PC-9 (cell line): ENCODE data around the gene C16orf82. TPM values are rescaled to one million over a fixed set of nuclear protein-coding genes. Genes with fewer than 3 reads are reported as not detected.

Experiments
- BruUV-seq: library from RNA; stranded (reverse); fragments of 400-500 nt; replicated peaks from 2 replicates; lab custom pipeline; 2021; lab: Mats Ljungman, UMichigan
- CTCF ChIA-PET: fragments of 300-600 bp; sonication (Branson Sonifier 250); formaldehyde crosslinking; loops from one replicate; lab custom pipeline; 2022; ENCODE audit warnings: antibody characterized with exemption; lab: Charles Lee
- POLR2A ChIA-PET: fragments of 300-600 bp; sonication (Branson Sonifier 250); formaldehyde crosslinking; loops from one replicate; lab custom pipeline; 2022; ENCODE audit warnings: antibody characterized with exemption; ENCODE audit not compliant: unreplicated experiment; lab: Charles Lee
- DNase-seq, 2 experiments: peaks; one replicate each; pipeline versions ENCODE4 v3.0.0 to v3.0.0-alpha.2; 2015 to 2022; ENCODE audit warnings: mixed read lengths in 1 of 2
- H2AFZ ChIP-seq: fragments of 200-600 bp; sonication (generic); 2 replicates; pipeline ENCODE4 v1.8.1; 2017; ENCODE audit warnings: antibody characterized with exemption
- H3F3A ChIP-seq: fragments of 200-600 bp; sonication (generic); 2 replicates; pipeline ENCODE4 v1.8.1; 2017; ENCODE audit warnings: antibody characterized with exemption, mild to moderate bottlenecking, low read depth; ENCODE audit not compliant: insufficient read depth
- H3K27ac ChIP-seq: fragments of 200-600 bp; sonication (generic); 2 replicates; pipeline ENCODE4 v1.6.1; 2016; ENCODE audit warnings: mixed run types
- H3K27me3 ChIP-seq: fragments of 200-600 bp; sonication (generic); 2 replicates; pipeline ENCODE4 v1.6.1; 2016; ENCODE audit warnings: low read depth, mixed run types; ENCODE audit not compliant: insufficient read depth
- H3K36me3 ChIP-seq: fragments of 200-600 bp; sonication (generic); 2 replicates; pipeline ENCODE4 v1.6.1; 2016; ENCODE audit warnings: low read depth, mixed run types
- H3K4me1 ChIP-seq: fragments of 200-600 bp; sonication (generic); replicated peaks from 2 replicates; pipeline ENCODE4 v1.6.1; 2016; ENCODE audit warnings: mixed run types; ENCODE audit not compliant: insufficient read depth
- H3K4me2 ChIP-seq: fragments of 200-600 bp; sonication (generic); 2 replicates; pipeline ENCODE4 v1.6.1; 2017; ENCODE audit warnings: mixed run types
- H3K4me3 ChIP-seq: fragments of 200-600 bp; sonication (generic); 2 replicates; pipeline ENCODE4 v1.6.1; 2016; ENCODE audit warnings: mixed run types
- H3K79me2 ChIP-seq: fragments of 200-600 bp; sonication (generic); 2 replicates; pipeline ENCODE4 v1.6.1; 2017; ENCODE audit warnings: low read depth, mixed run types
- H3K9me2 ChIP-seq: fragments of 200-600 bp; sonication (generic); 2 replicates; pipeline ENCODE4 v1.8.1; 2017; ENCODE audit warnings: mild to moderate bottlenecking; ENCODE audit not compliant: insufficient read depth
- H3K9me3 ChIP-seq: fragments of 200-600 bp; sonication (generic); 2 replicates; pipeline ENCODE4 v1.8.1; 2016; ENCODE audit warnings: low read depth; ENCODE audit not compliant: insufficient read depth
- H4K20me1 ChIP-seq: fragments of 200-600 bp; sonication (generic); 2 replicates; pipeline ENCODE4 v1.8.1; 2017; ENCODE audit not compliant: insufficient read depth
- EZH2 ChIP-seq: fragments of 200-600 bp; sonication (generic); IDR thresholded peaks from 2 replicates; pipeline ENCODE4 v1.8.0; 2017; ENCODE audit warnings: antibody characterized with exemption, low read depth
- intact Hi-C: fragments of 100-400 bp; cut with micrococcal nuclease; formaldehyde crosslinking; loops from one replicate; pipeline ENCODE4 v1.10.0; 2022; ENCODE audit not compliant: unreplicated experiment
- total RNA-seq: library from RNA; stranded (reverse); gene quantifications from 2 replicates; pipeline ENCODE4 v1.2.3, GENCODE V29; 2021
- TF ChIP-seq, protein P1 (sequence below): fragments of 200-600 bp; sonication (generic); conservative IDR thresholded peaks from 2 replicates; pipeline ENCODE4 v1.6.1; 2017; ENCODE audit warnings: mixed run types, antibody characterized with exemption, mild to moderate bottlenecking, moderate library complexity

The C16orf82 gene
- total RNA-seq, 1 experiment from 2014 or later = not detected

DNA sequence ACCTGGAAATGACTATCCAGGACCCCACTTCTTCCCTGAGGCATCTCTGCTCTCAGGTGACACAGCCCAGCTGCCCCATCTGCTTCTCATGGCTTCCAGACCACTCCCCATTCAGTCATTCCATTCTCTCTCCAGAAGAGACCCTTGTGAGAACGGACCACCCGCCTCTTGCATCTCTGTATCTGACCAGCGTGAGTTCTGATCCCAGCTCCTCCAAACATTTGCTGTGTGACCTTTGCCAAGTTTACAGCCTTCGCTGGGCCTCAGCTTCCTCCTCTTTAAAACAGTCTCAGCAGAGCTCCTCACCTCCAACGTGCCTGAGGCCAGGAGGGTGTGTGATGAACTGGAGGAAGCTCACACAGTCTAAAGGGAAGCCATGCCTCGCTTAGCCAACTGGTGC, 39.6 kb downstream of the C16orf82 start:
- Histone ChIP-seq H3K79me2 (no peaks in the 10 kb centered on the region), H3K36me3 (no peaks in the 10 kb centered on the region), H3K9me2 (no peaks in the 10 kb centered on the region), H2AFZ (no peak overlapping the region), H4K20me1 (no peaks in the 10 kb centered on the region), H3F3A (no peaks in the 10 kb centered on the region), H3K9me3 (no peaks in the 10 kb centered on the region), H3K4me1 (no peaks in the 10 kb centered on the region), H3K4me3 (no peak overlapping the region), H3K27ac (no peak overlapping the region), H3K27me3 (peaks cover 48% of the 10 kb centered on the region), H3K4me2 (no peak overlapping the region)
- TF ChIP-seq EZH2 = no peak
- TF ChIP-seq, protein P1, sequence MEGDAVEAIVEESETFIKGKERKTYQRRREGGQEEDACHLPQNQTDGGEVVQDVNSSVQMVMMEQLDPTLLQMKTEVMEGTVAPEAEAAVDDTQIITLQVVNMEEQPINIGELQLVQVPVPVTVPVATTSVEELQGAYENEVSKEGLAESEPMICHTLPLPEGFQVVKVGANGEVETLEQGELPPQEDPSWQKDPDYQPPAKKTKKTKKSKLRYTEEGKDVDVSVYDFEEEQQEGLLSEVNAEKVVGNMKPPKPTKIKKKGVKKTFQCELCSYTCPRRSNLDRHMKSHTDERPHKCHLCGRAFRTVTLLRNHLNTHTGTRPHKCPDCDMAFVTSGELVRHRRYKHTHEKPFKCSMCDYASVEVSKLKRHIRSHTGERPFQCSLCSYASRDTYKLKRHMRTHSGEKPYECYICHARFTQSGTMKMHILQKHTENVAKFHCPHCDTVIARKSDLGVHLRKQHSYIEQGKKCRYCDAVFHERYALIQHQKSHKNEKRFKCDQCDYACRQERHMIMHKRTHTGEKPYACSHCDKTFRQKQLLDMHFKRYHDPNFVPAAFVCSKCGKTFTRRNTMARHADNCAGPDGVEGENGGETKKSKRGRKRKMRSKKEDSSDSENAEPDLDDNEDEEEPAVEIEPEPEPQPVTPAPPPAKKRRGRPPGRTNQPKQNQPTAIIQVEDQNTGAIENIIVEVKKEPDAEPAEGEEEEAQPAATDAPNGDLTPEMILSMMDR = no peak
- intact Hi-C loops = no loop called here
- POLR2A ChIA-PET = no interaction called here
- no TSS peak for BruUV-seq
- CTCF ChIA-PET = no interaction called here
- DNase-seq = no peak

DNA sequence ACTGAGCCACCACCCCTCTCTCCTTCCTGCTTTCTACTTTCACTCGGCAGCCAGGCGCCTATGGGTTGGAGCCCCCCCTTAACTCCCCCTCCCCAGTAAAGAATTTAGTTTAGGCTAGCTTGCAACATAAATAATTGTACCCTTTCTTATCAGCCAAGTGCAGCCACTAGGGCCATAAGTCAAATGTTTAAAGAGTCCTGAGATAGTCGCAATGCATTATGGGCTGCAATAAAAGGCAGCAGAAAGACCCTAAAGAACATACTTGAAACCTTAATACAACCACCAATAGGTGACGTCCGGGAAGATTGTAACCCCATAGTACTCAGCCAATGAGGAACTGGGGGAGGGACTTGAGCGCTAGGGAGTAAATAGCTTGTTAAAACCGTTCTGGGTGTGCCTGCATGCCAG, 40.5 kb downstream of the C16orf82 start:
- Histone ChIP-seq H3K4me1 (no peaks in the 10 kb centered on the region), H3K79me2 (no peaks in the 10 kb centered on the region), H3K36me3 (no peaks in the 10 kb centered on the region), H3K4me2 (no peak overlapping the region), H3K9me3 (no peaks in the 10 kb centered on the region), H3K27me3 (peaks cover 56% of the 10 kb centered on the region), H4K20me1 (no peaks in the 10 kb centered on the region), H3K4me3 (no peak overlapping the region), H3F3A (no peaks in the 10 kb centered on the region), H3K27ac (no peak overlapping the region), H2AFZ (no peak overlapping the region), H3K9me2 (no peaks in the 10 kb centered on the region)
- no TSS peak for BruUV-seq
- TF ChIP-seq, protein P1 = no peak
- TF ChIP-seq EZH2 = no peak
- ChIA-PET CTCF (no interaction called here), POLR2A (no interaction called here)
- DNase-seq = no peak
- intact Hi-C loops = no loop called here

DNA sequence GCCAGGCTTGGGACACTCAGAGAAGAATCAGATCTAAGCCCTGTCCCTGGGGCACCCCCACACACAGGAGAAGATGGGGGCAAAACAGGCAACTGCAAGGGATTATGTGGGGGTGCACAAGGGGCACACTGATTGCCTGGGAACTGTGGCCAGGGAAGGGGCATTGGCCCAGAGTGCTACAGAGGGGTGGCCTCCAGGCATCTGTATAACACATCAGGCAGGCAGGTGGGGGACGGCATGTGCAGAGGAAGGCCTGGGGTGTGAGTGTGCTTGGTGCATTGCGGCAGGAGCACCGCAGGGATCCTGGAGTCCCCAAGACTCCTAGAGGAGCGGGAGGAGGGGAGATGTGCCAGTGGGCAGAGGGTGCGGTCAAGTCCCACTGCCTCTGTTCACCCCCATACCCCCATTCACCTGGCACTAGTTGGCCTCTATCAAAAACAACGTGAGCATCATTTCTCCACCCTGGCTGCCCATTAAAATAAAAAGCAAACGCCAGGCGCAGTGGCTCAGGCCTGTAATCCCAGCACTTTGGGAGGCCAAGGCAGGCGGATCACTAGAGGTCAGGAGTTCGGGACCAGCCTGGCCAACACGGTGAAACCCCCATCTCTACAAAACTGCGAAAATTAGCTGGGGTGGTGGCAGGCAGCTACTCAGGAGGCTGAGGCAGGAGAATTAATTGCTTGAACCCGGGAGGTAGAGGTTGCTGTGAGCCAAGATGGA, 41.5 kb downstream of the C16orf82 start:
- CTCF ChIA-PET = no interaction called here
- no TSS peak for BruUV-seq
- TF ChIP-seq, protein P1 = no peak
- no peak for TF ChIP-seq EZH2
- Histone ChIP-seq H3K79me2 (no peaks in the 10 kb centered on the region), H3K27me3 (peaks cover 66% of the 10 kb centered on the region), H3K36me3 (no peaks in the 10 kb centered on the region), H3K4me2 (no peak overlapping the region), H3K4me3 (no peak overlapping the region), H4K20me1 (no peaks in the 10 kb centered on the region), H3K4me1 (no peaks in the 10 kb centered on the region), H3K9me2 (no peaks in the 10 kb centered on the region), H3K9me3 (no peaks in the 10 kb centered on the region), H2AFZ (no peak overlapping the region), H3F3A (no peaks in the 10 kb centered on the region), H3K27ac (no peak overlapping the region)
- intact Hi-C loops = no loop called here
- POLR2A ChIA-PET = no interaction called here
- DNase-seq = no peak
